GM12878 (cell line): ENCODE data around the gene MEF2D. TPM values are rescaled to one million over a fixed set of nuclear protein-coding genes. Genes with fewer than 3 reads are reported as not detected.

Experiments
- ATAC-seq: fragments of 200-7000 bp; cut with Tn5 transposase; 3 replicates; pipeline ENCODE4 v1.9.1; 2020; ENCODE audit warnings: mild to moderate bottlenecking, moderate library complexity
- BruUV-seq: library from RNA; stranded (reverse); fragments of 400-500 nt; replicated peaks from 2 replicates; lab custom pipeline; 2021; lab: Mats Ljungman, UMichigan
- CTCF ChIA-PET: fragments of 300-600 bp; sonication (Branson Sonifier 250); formaldehyde crosslinking; extraction: SDS; loops from one replicate; lab custom pipeline; 2021; ENCODE audit warnings: inconsistent platforms; lab: Yijun Ruan, JAX
- POLR2A ChIA-PET: fragments of 350-600 bp; formaldehyde crosslinking; extraction: SDS; loops from one replicate; lab custom pipeline; 2021; ENCODE audit warnings: inconsistent platforms; lab: Charles Lee
- RAD21 ChIA-PET: fragments of 300-600 bp; sonication (Branson Sonifier 250); formaldehyde crosslinking; loops from one replicate; lab custom pipeline; 2023; ENCODE audit warnings: antibody characterized with exemption; ENCODE audit not compliant: unreplicated experiment; lab: Charles Lee
- SMC1A ChIA-PET: fragments of 300-600 bp; sonication (Branson Sonifier 250); formaldehyde crosslinking; loops from one replicate; lab custom pipeline; 2023; ENCODE audit not compliant: unreplicated experiment, uncharacterized antibody; lab: Charles Lee
- DNase-seq: peaks from one replicate; pipeline ENCODE4 v3.0.0-alpha.2; 2011; ENCODE audit warnings: low read depth, low spot score
- FAIRE-seq: peaks from 3 replicates; lab custom pipeline; 2011; peaks lifted over from hg19 to GRCh38; lab: Jason Lieb, UNC
- H2AFZ ChIP-seq: 2 replicates; pipeline ENCODE4 v1.6.0; 2011; ENCODE audit warnings: low read depth, low read length, control low read depth; ENCODE audit not compliant: control insufficient read depth
- H3K27ac ChIP-seq: 2 replicates; pipeline ENCODE4 v1.5.1; 2011; ENCODE audit warnings: control low read depth; ENCODE audit not compliant: control insufficient read depth, insufficient read depth
- H3K27me3 ChIP-seq, 2 experiments: replicated peaks in 1 of 2; 2 replicates each; pipeline versions ENCODE4 v1.6.0 to v1.6.1; 2011; ENCODE audit warnings: low read length in 1 of 2; ENCODE audit not compliant: control insufficient read depth in 2 of 2, insufficient read depth in 2 of 2
- H3K36me3 ChIP-seq, 2 experiments: 2 replicates each; pipeline ENCODE4 v1.5.1; 2011; ENCODE audit warnings: low read length in 1 of 2; ENCODE audit not compliant: control insufficient read depth in 2 of 2, insufficient read depth in 2 of 2
- H3K4me1 ChIP-seq: 2 replicates; pipeline ENCODE4 v1.6.1; 2011; ENCODE audit warnings: mild to moderate bottlenecking, low read length, moderate library complexity, mixed read lengths; ENCODE audit not compliant: control insufficient read depth, insufficient read depth
- H3K4me2 ChIP-seq: 2 replicates; pipeline ENCODE4 v1.6.0; 2011; ENCODE audit warnings: control low read depth; ENCODE audit not compliant: control insufficient read depth, insufficient read depth
- H3K4me3 ChIP-seq: fragments of 200-600 bp; sonication (generic); 2 replicates; pipeline ENCODE4 v1.5.1; 2016
- H3K79me2 ChIP-seq: 2 replicates; pipeline ENCODE4 v1.6.0; 2011; ENCODE audit warnings: low read length; ENCODE audit not compliant: control insufficient read depth, insufficient read depth
- H3K9ac ChIP-seq: 2 replicates; pipeline ENCODE4 v1.8.0; 2011; ENCODE audit warnings: low read length, control low read depth, mixed read lengths; ENCODE audit not compliant: control insufficient read depth, insufficient read depth
- H3K9me3 ChIP-seq: replicated peaks from 3 replicates; pipeline ENCODE4 v1.5.1; 2011; ENCODE audit warnings: mild to moderate bottlenecking, low read length; ENCODE audit not compliant: control insufficient read depth, insufficient read depth
- H4K20me1 ChIP-seq: 2 replicates; pipeline ENCODE4 v1.6.0; 2011; ENCODE audit not compliant: control insufficient read depth, insufficient read depth
- CEBPZ ChIP-seq: fragments of 150-350 bp; IDR thresholded peaks from 2 replicates; pipeline ENCODE4 v1.6.1; 2016; ENCODE audit warnings: low read depth, low read length
- EED ChIP-seq: sonication (generic); IDR thresholded peaks from 2 replicates; pipeline ENCODE4 v1.6.1; 2016; ENCODE audit warnings: antibody characterized with exemption, low read depth
- KDM1A ChIP-seq: fragments of 200-600 bp; sonication (generic); IDR thresholded peaks from 2 replicates; pipeline ENCODE4 v1.6.1; 2016; ENCODE audit warnings: borderline replicate concordance
- NFYA ChIP-seq: IDR thresholded peaks from 2 replicates; pipeline ENCODE4 v1.6.1; 2011; ENCODE audit warnings: low read depth, mild to moderate bottlenecking, low read length, improper control_type of control experiment, borderline replicate concordance
- RBBP5 ChIP-seq: fragments of 200-600 bp; sonication (generic); conservative IDR thresholded peaks from 2 replicates; pipeline ENCODE4 v1.6.1; 2016
- USF1 ChIP-seq: IDR thresholded peaks from 2 replicates; pipeline ENCODE4 v1.6.1; 2011; ENCODE audit warnings: borderline replicate concordance, low read depth, mild to moderate bottlenecking, moderate library complexity, mixed read lengths, low read length; ENCODE audit not compliant: insufficient read depth; ENCODE audit errors: extremely low read length
- ZBTB4 ChIP-seq: fragments of 450-650 bp; formaldehyde crosslinking; IDR thresholded peaks from 2 replicates; pipeline ENCODE4 v1.4.0; 2022; ENCODE audit warnings: mild to moderate bottlenecking, moderate library complexity
- WGBS: methylation state at CpG from one replicate; pipeline ENCODE4 v1.1.6; 2016; ENCODE audit warnings: low lambda C conversion rate; ENCODE audit not compliant: insufficient replicate concordance, insufficient coverage; ENCODE audit errors: missing lambda C conversion rate; 5-methylcytosine and 5-hydroxymethylcytosine counted together
- in situ Hi-C: fragments of 300-500 bp; cut with MboI; formaldehyde crosslinking; loops from 9 replicates; pipeline ENCODE4 v1.14.3; 2018; ENCODE audit warnings: mixed read lengths
- intact Hi-C: fragments of 100-400 bp; cut with micrococcal nuclease; formaldehyde crosslinking; loops from one replicate; pipeline ENCODE4 v1.14.2; 2022; ENCODE audit not compliant: unreplicated experiment
- polyA plus RNA-seq, 11 experiments: library from polyadenylated mRNA; depleted of rRNA in 4 of 11; unstranded in 6 of 11; stranded (reverse) in 5 of 11; fragments of >200 nt; fragmentation: Nextera tagmentation in 4 of 11; fragmentation: Illumina TruSeq in 1 of 11; extraction: Ambion mirVana in 4 of 11; extraction: Trizol in 1 of 11; gene quantifications; 1 replicate in 1 of 11; 2 replicates in 10 of 11; pipeline versions ENCODE4 v1.2.1 to v1.2.3, GENCODE V29; 2011 to 2016; ENCODE audit warnings: inconsistent platforms in 2 of 11, missing spikeins in 2 of 11, low read depth in 1 of 11
- total RNA-seq, 4 experiments: library from RNA; depleted of rRNA in 3 of 4; stranded (reverse); fragments of >200 nt in 3 of 4; fragmentation: Illumina TruSeq in 1 of 4; extraction: Trizol in 1 of 4; gene quantifications; 2 replicates each; pipeline versions ENCODE4 v1.2.1 to v1.2.3, GENCODE V29; 2013 to 2021

Gene MEF2D
- total and polyA plus RNA-seq, 10 of the 15 experiments (the other 5 are each of a cell fraction or from before 2014, with no cell fraction given), result 0.61 to 53.0 (median 15.2) TPM

DNA sequence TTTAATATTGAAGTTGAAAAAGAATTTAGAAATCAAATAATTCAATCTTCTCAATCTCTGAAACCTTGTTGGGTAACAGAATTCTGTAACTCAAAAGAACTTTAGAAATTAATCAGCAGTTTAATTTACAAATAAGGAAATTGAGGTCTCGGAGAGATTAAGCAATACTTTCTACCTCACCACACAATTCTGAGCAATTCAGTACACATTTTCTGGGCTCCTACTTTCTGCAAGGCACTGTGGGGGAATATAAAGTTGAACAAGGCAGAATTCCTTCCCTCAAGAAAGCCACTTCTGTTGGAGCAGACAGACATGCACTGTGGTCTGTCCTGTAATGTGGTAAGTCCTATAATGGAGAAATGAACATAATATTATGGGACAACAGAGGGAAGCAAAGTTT is 47.7 kb downstream of the MEF2D start:
- ChIA-PET CTCF (interaction anchor here (1.1 to 4.1 kb wide), 7 partner anchors 7 to 159 kb away, joined by 4 to 19 read pairs (median 8); no protein-coding TSS in a partner anchor), POLR2A (no interaction called here), SMC1A (interaction anchor here (1.0 to 2.1 kb wide), 3 partner anchors 67 to 134 kb away, joined by 3 to 13 read pairs (median 8); no protein-coding TSS in a partner anchor), RAD21 (interaction anchor here (0.8 to 1.1 kb wide), 3 partner anchors 48 to 118 kb away, joined by 3 read pairs; partner anchors contain the start of gene MEF2D)
- intact Hi-C loops, result no loop called here
- FAIRE-seq (no peak), DNase-seq (no peak), ATAC-seq (no peak)
- H3K9me3 ChIP-seq, result no peaks in the 10 kb centered on the region
- no TSS peak for BruUV-seq
- H2AFZ ChIP-seq, result no peak overlapping the region
- peaks cover 8% of the 10 kb centered on the region for H3K4me1 ChIP-seq
- H4K20me1 ChIP-seq, result no peaks in the 10 kb centered on the region
- WGBS, result 8% methylated on average over 1 of the region's 1 CpG
- no peaks in the 10 kb centered on the region for H3K79me2 ChIP-seq
- no peaks in the 10 kb centered on the region for H3K36me3 ChIP-seq
- no peak overlapping the region for H3K27ac ChIP-seq
- in situ Hi-C loops, result loop anchor here (10.0 kb wide), 1 partner anchor 152 kb away; the partner anchor contains the start of gene GPATCH4
- no peak for TF ChIP-seq USF1
- no peak overlapping the region for H3K4me2 ChIP-seq
- H3K27me3 ChIP-seq, result peaks cover 0 to 3% of the 10 kb centered on the region in 2 experiments; a peak in 2 of 4 replicates
- H3K9ac ChIP-seq, result no peak overlapping the region
- no peak overlapping the region for H3K4me3 ChIP-seq

DNA sequence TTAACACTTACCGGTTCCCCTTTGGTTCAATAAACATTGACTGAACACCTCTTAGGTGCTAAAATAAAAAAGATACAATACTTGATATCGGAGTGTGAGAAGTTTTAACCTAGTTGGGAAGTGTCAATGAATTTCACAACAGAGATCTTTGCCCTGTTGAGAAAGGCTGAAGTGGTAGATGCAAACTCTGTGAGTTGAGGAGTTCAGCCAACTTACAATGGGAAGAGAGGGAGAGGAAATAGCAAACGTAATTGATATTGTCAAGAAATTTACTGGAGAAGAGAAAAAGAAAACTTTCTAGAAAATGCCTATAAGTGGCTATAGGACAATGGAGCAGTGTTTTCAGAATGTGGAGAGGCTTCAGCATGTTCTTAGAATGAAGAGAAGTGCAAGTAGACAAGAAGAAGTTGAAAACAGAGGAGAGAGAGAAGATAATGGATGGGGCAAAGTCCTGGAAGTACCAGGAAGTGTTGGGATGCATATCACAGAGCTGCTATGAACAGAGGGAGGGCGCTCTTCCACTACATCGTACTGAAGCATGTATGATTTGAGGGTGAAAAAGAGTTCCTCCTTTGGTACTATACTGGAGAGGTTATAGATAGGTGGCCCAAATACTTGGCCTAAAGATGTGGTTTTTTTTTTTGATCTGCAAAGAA is 48.9 kb downstream of the MEF2D start:
- Histone ChIP-seq H3K79me2 (no peaks in the 10 kb centered on the region), H3K27ac (no peak overlapping the region), H3K9ac (no peak overlapping the region), H2AFZ (no peak overlapping the region), H4K20me1 (no peaks in the 10 kb centered on the region), H3K36me3 (no peaks in the 10 kb centered on the region), H3K4me3 (no peak overlapping the region), H3K4me2 (no peak overlapping the region), H3K4me1 (peaks cover 6% of the 10 kb centered on the region), H3K27me3 (peaks cover 0 to 3% of the 10 kb centered on the region in 2 experiments; a peak in 2 of 4 replicates), H3K9me3 (no peaks in the 10 kb centered on the region)
- POLR2A ChIA-PET, result no interaction called here
- ATAC-seq (no peak), DNase-seq (no peak), FAIRE-seq (no peak)
- CTCF ChIA-PET, result interaction anchor here (0.8 to 11.3 kb wide), 9 partner anchors 29 to 157 kb away, joined by 3 to 468 read pairs (median 4); partner anchors contain the start of gene TTC24
- intact Hi-C loops, result no loop called here
- SMC1A ChIA-PET, result interaction anchor here (2.1 kb wide), 1 partner anchor 66 kb away, joined by 13 read pairs; no protein-coding TSS in a partner anchor
- BruUV-seq, result no TSS peak
- RAD21 ChIA-PET, result interaction anchor here (0.6 to 1.2 kb wide), 4 partner anchors 66 to 157 kb away, joined by 3 to 4 read pairs (median 3); no protein-coding TSS in a partner anchor
- in situ Hi-C loops, result loop anchor here (10.0 kb wide), 1 partner anchor 153 kb away; the partner anchor contains the start of gene GPATCH4
- 42% methylated on average over 5 of the region's 5 CpGs for WGBS
- TF ChIP-seq RBBP5, result no peak
- TF ChIP-seq EED, result no peak
- TF ChIP-seq KDM1A, result no peak
- no peak for TF ChIP-seq CEBPZ
- TF ChIP-seq NFYA, result no peak
- TF ChIP-seq ZBTB4, result no peak
